PFSK-1 (cell line): ENCODE results near the gene CYTL1.

Experiments
- FOXP2 ChIP-seq: optimal IDR thresholded peaks from 2 replicates; pipeline ENCODE3; 2011; ENCODE audit warnings: borderline replicate concordance, control low read depth, inconsistent platforms; ENCODE audit not compliant: insufficient read depth; ENCODE audit errors: extremely low read length, extremely low read depth
- POLR2AphosphoS5 ChIP-seq: IDR thresholded peaks from 2 replicates; pipeline ENCODE4 v1.6.1; 2012; ENCODE audit warnings: low read depth, mild to moderate bottlenecking, control low read depth, low read length, moderate library complexity
- REST ChIP-seq, 2 experiments: IDR thresholded peaks; 2 replicates each; pipeline versions ENCODE4 v1.6.1 to v1.8.0; 2011 to 2012; ENCODE audit warnings: low read depth in 2 of 2, low read length in 2 of 2, control low read depth in 1 of 2, inconsistent platforms in 1 of 2, mild to moderate bottlenecking in 1 of 2, moderate library complexity in 1 of 2; ENCODE audit not compliant: insufficient read depth in 1 of 2
- SIN3A ChIP-seq: IDR thresholded peaks from 2 replicates; pipeline ENCODE4 v1.6.1; 2012; ENCODE audit warnings: mild to moderate bottlenecking, low read length, moderate library complexity, borderline replicate concordance; ENCODE audit not compliant: insufficient read depth
- TAF1 ChIP-seq: IDR thresholded peaks from 2 replicates; pipeline ENCODE4 v1.6.1; 2012; ENCODE audit warnings: low read length, control low read depth, borderline replicate concordance; ENCODE audit not compliant: insufficient read depth

Gene CYTL1

GRCh38 chr4:5052726-5053425 is 33.6 kb upstream of the CYTL1 start:
- TF ChIP-seq POLR2AphosphoS5 (no peak), SIN3A (no peak), REST (IDR thresholded peaks at IDR 0.05; ENCODE audit: insufficient read depth in 1 of 2, low read depth in 2 of 2, low read length in 2 of 2) (no peak), TAF1 (no peak), FOXP2 (no peak)

GRCh38 chr4:5052204-5052702 is 33.0 kb upstream of the CYTL1 start:
- TF ChIP-seq FOXP2 = no peak
- TF ChIP-seq REST (IDR thresholded peaks at IDR 0.05; ENCODE audit: insufficient read depth in 1 of 2, low read depth in 2 of 2, low read length in 2 of 2) = no peak
- TF ChIP-seq POLR2AphosphoS5 = no peak
- peak; percentile 63; the same call in 1 of the 2 replicates for TF ChIP-seq TAF1
- TF ChIP-seq SIN3A = peak; percentile 69; the same call in 1 of the 2 replicates

GRCh38 chr4:5051278-5052203 is 32.3 kb upstream of the CYTL1 start, which contains the start of gene STK32B:
TSS of gene STK32B (plus strand) at chr4:5051480.
- TF ChIP-seq TAF1 (no peak), POLR2AphosphoS5 (0 out of 2 replicates have a peak, but pooled peaks have one; percentile 50), REST (IDR thresholded peaks at IDR 0.05; ENCODE audit: insufficient read depth in 1 of 2, low read depth in 2 of 2, low read length in 2 of 2) (0 out of 4 replicates have a peak, but pooled peaks have one; percentile 27 to 32), FOXP2 (no peak), SIN3A (peak; percentile 95; the same call in 1 of the 2 replicates)

GRCh38 chr4:5050520-5051277 is 31.4 kb upstream of the CYTL1 start:
- TF ChIP-seq REST (IDR thresholded peaks at IDR 0.05; ENCODE audit: insufficient read depth in 1 of 2, low read depth in 2 of 2, low read length in 2 of 2) (no peak), TAF1 (no peak), FOXP2 (no peak), SIN3A (no peak), POLR2AphosphoS5 (no peak)
